ENCODE results near the gene MC1R.

MC1R gene

DNA sequence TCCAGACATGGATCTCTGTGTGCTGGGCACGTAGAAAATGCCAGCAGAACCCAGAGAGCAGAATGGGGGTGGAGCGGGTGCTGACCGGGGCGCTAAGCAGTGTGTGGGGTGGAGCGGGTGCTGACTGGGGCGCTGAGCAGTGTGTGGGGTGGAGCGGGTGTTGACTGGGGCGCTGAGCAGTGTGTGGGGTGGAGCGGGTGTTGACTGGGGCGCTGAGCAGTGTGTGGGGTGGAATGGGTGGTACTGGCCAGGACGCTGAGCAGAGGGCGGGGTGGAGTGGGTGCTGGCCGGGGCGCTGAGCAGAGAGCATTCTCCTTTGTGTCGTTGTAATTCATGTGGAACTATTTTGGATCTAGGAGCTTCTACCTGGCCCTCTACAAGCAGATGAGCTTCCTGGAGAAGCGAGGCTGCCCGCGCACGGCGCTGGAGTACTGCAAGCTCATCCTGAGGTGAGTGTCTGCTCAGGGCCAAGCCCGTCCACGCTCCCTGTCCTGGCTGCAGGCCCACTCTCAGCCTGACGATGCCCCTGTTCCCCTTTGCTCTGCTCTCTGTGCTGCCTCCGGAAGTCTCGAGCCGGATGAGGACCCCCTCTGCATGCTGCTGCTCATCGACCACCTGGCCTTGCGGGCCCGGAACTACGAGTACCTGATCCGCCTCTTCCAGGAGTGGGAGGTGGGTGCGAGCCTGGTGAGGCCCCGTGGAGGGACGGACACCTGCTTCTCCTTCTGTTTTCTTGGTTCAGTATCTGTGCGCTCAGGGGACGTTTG, 20.3 kb upstream of the MC1R start:
- no peak for DNase-seq (ENCODE audit: low spot score)
- no peak overlapping the region for H3K27ac ChIP-seq
- no peak overlapping the region for H3K4me3 ChIP-seq
- no peak for TF ChIP-seq CTCF (IDR thresholded peaks at IDR 0.05)

DNA sequence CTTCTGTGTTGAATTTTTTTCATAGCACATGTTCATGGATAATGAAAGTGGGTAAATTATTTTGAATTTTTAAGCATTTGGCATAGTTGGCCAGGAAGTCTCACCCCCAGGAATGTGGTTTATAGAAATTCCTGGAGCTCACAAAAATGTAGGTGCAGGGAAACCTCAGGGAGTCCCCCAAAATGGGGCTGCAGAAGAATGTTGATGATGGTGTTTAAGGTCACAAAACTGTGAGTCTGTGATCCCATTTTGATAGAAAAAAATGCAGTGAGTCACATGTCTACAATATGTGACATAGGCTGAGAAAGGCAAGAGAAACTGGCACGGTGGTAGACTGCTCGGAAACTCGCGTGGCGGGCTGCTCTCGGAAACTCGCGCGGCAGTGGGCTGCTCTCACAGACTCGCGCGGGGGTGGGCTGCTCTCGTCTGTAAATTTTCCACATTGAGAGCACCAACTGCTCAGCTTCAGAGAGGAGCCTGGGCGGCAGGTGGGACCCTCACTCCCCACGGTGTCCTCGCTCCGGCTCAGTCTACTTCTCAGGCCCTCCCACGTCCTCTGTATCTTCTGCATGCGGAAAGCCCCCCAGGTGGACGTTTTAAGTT, 18.7 kb upstream of the MC1R start:
- no peak for TF ChIP-seq CTCF (IDR thresholded peaks at IDR 0.05)
- Histone ChIP-seq H3K27ac (no peak overlapping the region), H3K4me3 (no peak overlapping the region)
- DNase-seq (ENCODE audit: low spot score) = no peak

- no peak overlapping the region for H3K27ac ChIP-seq
- TF ChIP-seq CTCF (IDR thresholded peaks at IDR 0.05) = no peak
- no peak for DNase-seq (ENCODE audit: low spot score)
- no peak overlapping the region for H3K4me3 ChIP-seq
Measured at GRCh38 chr16:89900885-89901284, 17.8 kb upstream of the MC1R start.

DNA sequence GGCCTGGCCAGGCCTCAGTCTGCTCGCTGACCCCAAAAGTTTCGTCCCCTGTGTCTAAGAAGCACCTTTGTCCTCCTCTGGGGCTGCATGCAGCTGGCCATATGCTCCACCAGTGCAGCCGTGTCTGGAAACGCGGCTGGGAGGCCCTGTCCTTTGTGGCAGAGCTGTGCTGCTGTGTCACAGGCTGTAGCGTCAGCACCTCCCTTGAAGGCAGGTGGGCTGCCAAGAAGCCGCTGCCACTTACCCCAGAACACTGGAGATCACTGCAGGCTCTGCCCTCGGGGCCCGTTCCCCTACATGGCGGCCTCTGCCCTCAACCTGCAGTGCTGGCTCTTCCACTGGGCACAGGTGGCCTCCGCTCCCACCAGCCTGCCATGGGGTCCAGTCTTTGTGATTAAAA, 15.7 kb upstream of the MC1R start:
- no peak for DNase-seq (ENCODE audit: low spot score)
- Histone ChIP-seq H3K4me3 (no peak overlapping the region), H3K27ac (no peak overlapping the region)
- no peak for TF ChIP-seq CTCF (IDR thresholded peaks at IDR 0.05)

GRCh38 chr16:89903908-89904515, 14.7 kb upstream of the MC1R start:
- H3K4me3 ChIP-seq = no peak overlapping the region
- DNase-seq (ENCODE audit: low spot score) = no peak
- no peak for TF ChIP-seq CTCF (IDR thresholded peaks at IDR 0.05)
- no peak overlapping the region for H3K27ac ChIP-seq

DNA sequence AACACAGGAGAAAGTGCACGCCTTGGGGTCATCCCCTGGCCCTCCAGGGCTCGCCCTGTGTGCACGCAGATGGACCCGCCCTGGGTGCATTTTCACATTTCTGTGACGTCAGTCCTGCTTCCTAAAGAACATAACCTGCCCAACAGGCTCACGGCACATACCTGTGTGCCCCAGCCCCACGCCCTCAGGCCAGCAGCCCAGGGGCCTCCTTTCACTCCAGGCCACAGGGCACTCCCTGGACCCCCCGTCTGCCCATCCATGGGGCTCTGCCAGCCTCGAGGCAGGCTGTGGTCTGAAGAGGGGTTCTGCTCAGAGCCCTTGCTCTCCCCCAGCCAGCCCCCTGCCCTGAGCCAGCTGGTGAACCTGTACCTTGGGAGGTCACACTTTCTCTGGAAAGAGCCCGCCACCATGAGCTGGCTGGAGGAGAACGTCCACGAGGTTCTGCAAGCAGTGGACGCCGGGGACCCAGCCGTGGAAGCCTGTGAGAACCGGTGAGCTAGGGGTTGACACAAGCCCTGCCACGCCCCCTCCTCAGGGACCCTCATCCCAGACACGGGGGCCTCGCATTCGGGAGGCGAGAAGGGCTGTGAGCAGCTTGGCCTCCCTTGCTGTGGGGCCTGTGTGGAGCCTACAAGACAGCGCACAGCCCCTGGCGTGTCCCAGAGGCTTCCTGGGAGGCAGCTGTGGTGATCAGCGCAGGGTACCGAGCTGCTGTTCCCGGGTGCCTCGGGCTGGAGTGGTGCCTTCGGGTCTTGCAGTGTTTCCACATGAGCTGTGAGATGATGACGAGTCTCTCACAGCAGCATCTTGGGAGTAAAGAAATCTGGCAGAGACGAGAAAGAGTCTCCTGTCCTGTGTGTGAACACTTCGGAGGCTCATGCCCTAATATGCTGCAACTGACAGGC, 13.8 kb upstream of the MC1R start:
- H3K27ac ChIP-seq = no peak overlapping the region
- TF ChIP-seq CTCF (IDR thresholded peaks at IDR 0.05) = no peak
- no peak for DNase-seq (ENCODE audit: low spot score)
- no peak overlapping the region for H3K4me3 ChIP-seq

Measured in coronary artery (tissue), 2 donors.